ENCODE results near the gene RPUSD3. TPM values are rescaled to one million over a fixed set of nuclear protein-coding genes. Genes with fewer than 3 reads are reported as not detected.

RPUSD3 gene
- total and polyA plus RNA-seq, 10 donors, result 21.3 to 41.7 (median 30.0) TPM

DNA sequence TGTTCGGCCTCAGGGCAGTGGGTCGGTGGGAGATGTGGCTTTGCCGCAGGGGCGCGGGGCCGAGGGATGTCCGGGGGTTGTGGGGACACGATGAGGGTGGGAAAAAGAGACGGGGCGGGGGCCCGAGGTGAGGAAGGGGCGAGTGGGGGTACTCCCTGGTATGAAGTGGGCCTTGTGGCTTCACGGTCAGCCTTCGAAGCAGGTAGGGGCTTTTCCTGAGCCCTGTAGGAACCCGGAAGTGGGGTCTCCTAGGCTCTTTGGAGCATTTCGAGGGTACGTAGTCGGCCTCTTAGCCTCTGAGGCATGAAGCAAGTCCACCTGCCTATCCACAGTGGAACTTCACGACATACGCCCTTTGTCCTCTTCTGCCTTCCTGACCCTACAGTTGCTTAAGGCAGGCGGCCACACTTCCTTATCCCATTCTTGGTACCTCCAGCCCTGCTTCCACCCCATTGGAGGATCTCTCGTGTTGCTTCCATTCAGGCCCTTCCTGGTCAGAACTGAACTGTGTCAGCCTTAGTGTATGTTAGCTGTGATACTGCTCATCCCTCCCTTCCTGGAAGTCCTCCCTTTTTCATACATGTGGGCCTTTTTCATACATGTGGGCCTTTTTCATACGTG lies 50.5 kb downstream of the RPUSD3 start:
- peak overlapping the region; percentile 96 to 99 (median 98) for H3K27ac ChIP-seq
- H3K36me3 ChIP-seq, result peaks cover 2 to 72% (median 40%) of the 10 kb centered on the region in 6 donors
- peak overlapping the region; percentile 68 to 98 (median 88) for H3K4me3 ChIP-seq
- no peaks in the 10 kb centered on the region for H3K9me3 ChIP-seq
- 1 to 4% (median 2%) methylated on average over 17 to 23 of the region's 23 CpGs for WGBS, 5 donors
- peak in 1 of 3 donors; percentile 64 for TF ChIP-seq POLR2A (IDR thresholded peaks at IDR 0.05)
- TF ChIP-seq POLR2AphosphoS5 (IDR thresholded peaks at IDR 0.05), result no peak
- TF ChIP-seq, protein P1, sequence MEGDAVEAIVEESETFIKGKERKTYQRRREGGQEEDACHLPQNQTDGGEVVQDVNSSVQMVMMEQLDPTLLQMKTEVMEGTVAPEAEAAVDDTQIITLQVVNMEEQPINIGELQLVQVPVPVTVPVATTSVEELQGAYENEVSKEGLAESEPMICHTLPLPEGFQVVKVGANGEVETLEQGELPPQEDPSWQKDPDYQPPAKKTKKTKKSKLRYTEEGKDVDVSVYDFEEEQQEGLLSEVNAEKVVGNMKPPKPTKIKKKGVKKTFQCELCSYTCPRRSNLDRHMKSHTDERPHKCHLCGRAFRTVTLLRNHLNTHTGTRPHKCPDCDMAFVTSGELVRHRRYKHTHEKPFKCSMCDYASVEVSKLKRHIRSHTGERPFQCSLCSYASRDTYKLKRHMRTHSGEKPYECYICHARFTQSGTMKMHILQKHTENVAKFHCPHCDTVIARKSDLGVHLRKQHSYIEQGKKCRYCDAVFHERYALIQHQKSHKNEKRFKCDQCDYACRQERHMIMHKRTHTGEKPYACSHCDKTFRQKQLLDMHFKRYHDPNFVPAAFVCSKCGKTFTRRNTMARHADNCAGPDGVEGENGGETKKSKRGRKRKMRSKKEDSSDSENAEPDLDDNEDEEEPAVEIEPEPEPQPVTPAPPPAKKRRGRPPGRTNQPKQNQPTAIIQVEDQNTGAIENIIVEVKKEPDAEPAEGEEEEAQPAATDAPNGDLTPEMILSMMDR (IDR thresholded peaks at IDR 0.05 in 8 of 11, conservative IDR thresholded peaks at IDR 0.05 in 3 of 11), result peak in 1 of 11 experiments; percentile 3
- intact Hi-C loops (cut with DNase I; ENCODE audit: low total_unique reads), result no loop called here
- no peak for DNase-seq
- H3K27me3 ChIP-seq (replicated peaks in 1 of 7), result no peaks in the 10 kb centered on the region
- H3K4me1 ChIP-seq, result peaks cover 34 to 79% (median 64%) of the 10 kb centered on the region in 6 donors

DNA sequence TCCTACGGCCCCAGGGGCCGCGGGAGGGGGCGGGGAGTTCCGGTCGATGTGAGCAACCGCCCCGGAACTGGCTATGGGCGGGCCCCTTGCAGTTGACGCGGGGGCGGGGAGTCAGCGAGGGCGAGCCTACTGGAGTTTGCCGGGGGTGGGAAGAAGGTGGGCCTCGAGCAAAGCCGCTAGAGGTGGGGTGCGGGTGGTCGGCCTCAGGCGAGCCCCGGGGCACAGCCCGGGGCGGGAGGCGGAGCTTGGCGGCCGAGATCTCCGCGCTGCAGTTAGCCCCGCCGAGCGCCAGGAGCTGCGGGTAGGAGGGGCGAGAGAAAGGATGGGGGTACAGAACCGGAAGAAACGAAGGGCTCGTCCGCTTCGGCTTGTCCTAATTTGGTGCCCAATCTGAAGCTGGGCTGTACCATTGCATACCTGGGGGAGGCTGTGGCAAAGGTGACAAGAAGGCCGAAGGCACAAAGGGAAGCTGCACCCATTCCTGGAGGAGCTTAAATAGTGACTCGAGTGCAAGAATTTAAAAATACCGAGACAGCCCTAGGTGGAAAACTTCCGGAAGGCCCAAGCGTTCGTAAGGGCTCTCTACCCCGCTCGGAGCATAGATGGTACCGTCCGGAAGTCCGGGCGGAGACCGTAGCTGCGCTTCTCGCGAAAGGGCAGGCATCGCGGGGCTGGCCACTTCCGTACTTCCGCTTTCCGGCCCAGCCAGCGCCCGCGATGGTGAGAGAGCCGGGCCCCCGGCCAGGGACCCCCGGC lies 51.2 kb downstream of the RPUSD3 start, which contains the start of the genes ARPC4 and TADA3:
Gene ARPC4 (plus strand): TSS at position 678 of the 756 bp plus-strand sequence. CDS start 40 bp downstream, at position 718.
Gene TADA3 (minus strand): TSS at position 69 of the 756 bp plus-strand sequence. CDS start 1,007 bp downstream, outside the sequence.
- intact Hi-C loops (cut with DNase I; ENCODE audit: low total_unique reads), result no loop called here
- peaks cover 34 to 72% (median 62%) of the 10 kb centered on the region in 6 donors for H3K4me1 ChIP-seq

DNA sequence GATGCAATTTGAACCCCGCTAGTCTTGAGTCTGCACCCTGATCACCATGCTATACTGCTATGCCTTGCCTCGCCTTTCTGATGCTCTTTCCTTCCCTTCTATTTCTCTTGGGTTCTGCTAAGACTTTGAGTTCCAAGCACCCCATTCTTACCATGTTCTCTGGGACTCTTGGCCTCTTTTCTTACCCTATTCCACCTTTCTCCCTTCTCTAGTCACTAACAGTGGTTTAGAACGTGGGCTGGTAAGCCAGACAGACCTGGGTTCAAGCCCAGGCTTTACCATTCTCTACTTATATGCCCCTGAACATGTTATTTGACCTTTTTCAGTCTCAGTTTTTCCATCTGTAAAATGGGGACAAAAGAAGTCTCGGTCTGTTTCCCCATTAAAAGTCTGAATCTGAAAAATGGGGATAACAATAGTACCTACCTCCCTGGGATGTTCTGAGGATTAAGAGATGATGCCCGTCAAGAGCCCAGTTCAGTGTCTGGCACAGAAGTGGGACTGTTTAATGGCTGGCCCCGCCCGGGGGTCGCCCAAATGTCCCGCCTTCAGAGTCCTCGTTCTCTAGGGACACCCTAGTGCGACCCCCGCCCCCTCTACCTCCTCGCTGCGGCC lies 51.9 kb downstream of the RPUSD3 start:
- TF ChIP-seq, protein P1 (IDR thresholded peaks at IDR 0.05 in 8 of 11, conservative IDR thresholded peaks at IDR 0.05 in 3 of 11), result no peak
- TF ChIP-seq POLR2A (IDR thresholded peaks at IDR 0.05), result peak in 1 of 3 donors; percentile 58
- TF ChIP-seq POLR2AphosphoS5 (IDR thresholded peaks at IDR 0.05), result no peak
- Histone ChIP-seq H3K9me3 (no peaks in the 10 kb centered on the region), H3K27ac (peak overlapping the region; percentile 96 to 99 (median 98)), H3K4me1 (peaks cover 34 to 67% (median 56%) of the 10 kb centered on the region in 6 donors), H3K4me3 (peak overlapping the region; percentile 68 to 98 (median 88)), H3K27me3 (replicated peaks in 1 of 7) (no peaks in the 10 kb centered on the region), H3K36me3 (peaks cover 0 to 72% (median 38%) of the 10 kb centered on the region in 6 donors)
- WGBS, 5 donors, result 13 to 35% (median 15%) methylated on average over 5 to 14 of the region's 14 CpGs
- intact Hi-C loops (cut with DNase I; ENCODE audit: low total_unique reads), result no loop called here
- DNase-seq, result no peak

More for the DNA sequence above, 51.2 kb downstream of the RPUSD3 start, which contains the start of the genes ARPC4 and TADA3:
- Histone ChIP-seq H3K27me3 (replicated peaks in 1 of 7) (no peaks in the 10 kb centered on the region), H3K9me3 (no peaks in the 10 kb centered on the region), H3K36me3 (peaks cover 0 to 72% (median 37%) of the 10 kb centered on the region in 6 donors), H3K27ac (peak within 1 kb of the TSS; percentile 96 to 99 (median 98)), H3K4me3 (peak within 1 kb of the TSS; percentile 68 to 98 (median 88))
- 0 to 1% (median 0%) methylated on average over 39 to 65 of the region's 65 CpGs for WGBS, 5 donors
- TF ChIP-seq POLR2AphosphoS5 (IDR thresholded peaks at IDR 0.05) (peak; percentile 88 to 95 (median 91)), POLR2A (IDR thresholded peaks at IDR 0.05) (peak in 1 of 3 donors; percentile 19)
- TF ChIP-seq, protein P1 (IDR thresholded peaks at IDR 0.05 in 8 of 11, conservative IDR thresholded peaks at IDR 0.05 in 3 of 11), result peak in 9 of 11 experiments; percentile 9 to 56 (median 42)
- DNase-seq, result peak; percentile 99

Data from spleen (tissue), 11 donors.